ENCODE data around the gene IFIH1. TPM values are rescaled to one million over a fixed set of nuclear protein-coding genes. Genes with fewer than 3 reads are reported as not detected.

IFIH1 gene
- total and polyA plus RNA-seq, 2 of the 8 experiments (the other 6 are each of a cell fraction or from before 2014, with no cell fraction given), result 0.32 to 2.0 TPM

GRCh38 chr2:162300266-162300665, 18.2 kb downstream of the IFIH1 start:
- Histone ChIP-seq H2BK120ac (replicated peaks; ENCODE audit: low read depth, low read length) (no peak overlapping the region), H3K36me3 (ENCODE audit: control insufficient read depth in 2 of 4, insufficient read depth in 4 of 4, low read length in 3 of 4) (no peaks in the 10 kb centered on the region), H2BK12ac (ENCODE audit: low read depth, low read length) (no peak overlapping the region), H2AFZ (ENCODE audit: low read length) (no peak overlapping the region), H3K27ac (ENCODE audit: low read depth, low read length) (no peak overlapping the region), H3K4me2 (ENCODE audit: insufficient read depth in 1 of 2, low read depth in 2 of 2, low read length in 2 of 2) (no peak overlapping the region), H3K23me2 (ENCODE audit: low read depth, low read length) (no peaks in the 10 kb centered on the region), H3K56ac (replicated peaks; ENCODE audit: insufficient read length, low read depth, low read length) (no peak overlapping the region), H3K4me3 (ENCODE audit: extremely low read depth in 1 of 4, insufficient read depth in 2 of 4, low read depth in 3 of 4, low read length in 4 of 4) (no peak overlapping the region), H3K4me1 (replicated peaks in 1 of 4; ENCODE audit: control insufficient read depth in 3 of 4, insufficient read depth in 4 of 4, low read length in 3 of 4) (no peaks in the 10 kb centered on the region), H2BK20ac (ENCODE audit: low read length) (no peak overlapping the region), H2BK15ac (ENCODE audit: low read length) (no peak overlapping the region), H4K8ac (ENCODE audit: extremely low read depth, insufficient read depth, low read length) (no peak overlapping the region), H2BK5ac (ENCODE audit: low read depth, low read length) (no peak overlapping the region), H4K5ac (ENCODE audit: insufficient read length, low read depth, low read length) (no peak overlapping the region), H2AK5ac (ENCODE audit: low read depth, low read length) (no peak overlapping the region), H4K91ac (replicated peaks; ENCODE audit: insufficient read length, low read length) (no peak overlapping the region), H3K79me1 (ENCODE audit: low read depth, low read length) (no peaks in the 10 kb centered on the region), H3K9ac (replicated peaks in 1 of 4; ENCODE audit: extremely low read depth in 1 of 4, low read depth in 3 of 4, low read length in 3 of 4) (no peak overlapping the region), H3K27me3 (replicated peaks in 1 of 4; ENCODE audit: control insufficient read depth in 3 of 4, extremely low read depth in 1 of 4, insufficient read depth in 3 of 4, low read length in 3 of 4) (no peaks in the 10 kb centered on the region), H3K18ac (ENCODE audit: extremely low read depth, low read length) (no peak overlapping the region), H3K14ac (ENCODE audit: insufficient read length) (no peak overlapping the region), H3K4ac (replicated peaks; ENCODE audit: insufficient read length, low read depth, low read length) (no peak overlapping the region), H3K79me2 (ENCODE audit: control insufficient read depth in 1 of 2, insufficient read depth in 2 of 2, low read length in 2 of 2) (no peaks in the 10 kb centered on the region), H3K23ac (ENCODE audit: insufficient read length) (no peak overlapping the region), H4K20me1 (replicated peaks in 1 of 2; ENCODE audit: control insufficient read depth in 1 of 2, insufficient read depth in 2 of 2, low read length in 2 of 2) (no peaks in the 10 kb centered on the region), H3K9me3 (ENCODE audit: insufficient read depth in 2 of 2, low read depth in 1 of 2, low read length in 1 of 2) (no peaks in the 10 kb centered on the region)
- CTCF ChIA-PET (ENCODE audit: partially characterized antibody), result interaction anchor here (0.8 to 8.5 kb wide), 23 partner anchors 7 to 568 kb away, joined by 3 to 188 read pairs (median 6); partner anchors contain the start of genes GCG and IFIH1
- FAIRE-seq, result no peak
- DNase-seq (ENCODE audit: low read depth in 1 of 2, low spot score in 2 of 2), result no peak
- TF ChIP-seq ATF3 (IDR thresholded peaks at IDR 0.05; ENCODE audit: insufficient read depth, low read depth, low read length), result no peak
- TF ChIP-seq GABPA (IDR thresholded peaks at IDR 0.05; ENCODE audit: borderline replicate concordance, insufficient read depth, low read length), result no peak
- no peak for TF ChIP-seq TBP (IDR thresholded peaks at IDR 0.05; ENCODE audit: low read depth, low read length)
- no peak for TF ChIP-seq MAFK (IDR thresholded peaks at IDR 0.05; ENCODE audit: low read depth, low read length)
- no peak for TF ChIP-seq NANOG (IDR thresholded peaks at IDR 0.05; ENCODE audit: insufficient read depth, low read depth, low read length, poor library complexity, severe bottlenecking)
- no peak for TF ChIP-seq BACH1 (IDR thresholded peaks at IDR 0.05; ENCODE audit: low read length)
- no peak for TF ChIP-seq YY1 (IDR thresholded peaks at IDR 0.05; ENCODE audit: low read depth, low read length)
- no peak for TF ChIP-seq POLR2AphosphoS5 (IDR thresholded peaks at IDR 0.05; ENCODE audit: low read depth, low read length)
- no peak for TF ChIP-seq KDM5A (IDR thresholded peaks at IDR 0.05; ENCODE audit: low read length)
- no peak for TF ChIP-seq ASH2L (IDR thresholded peaks at IDR 0.05; ENCODE audit: low read length)
- TF ChIP-seq BRCA1 (IDR thresholded peaks at IDR 0.05; ENCODE audit: low read depth, low read length), result no peak
- no peak for TF ChIP-seq CTCF (IDR thresholded peaks at IDR 0.05; ENCODE audit: control extremely low read depth in 1 of 3, insufficient read depth in 1 of 3, low read depth in 1 of 3, low read length in 3 of 3)
- POLR2A ChIA-PET (ENCODE audit: partially characterized antibody), result no interaction called here

All from H1 (cell line).